Astrocyte (in vitro differentiated cells and primary cell): ENCODE measurements around the gene KCNK6. TPM values are rescaled to one million over a fixed set of nuclear protein-coding genes. Genes with fewer than 3 reads are reported as not detected.
A peak's percentile ranks its signal among the peaks of the same experiment; 100 is the strongest.

Experiments used
- DNase-seq: peaks from one replicate; pipeline ENCODE4 v3.0.0-alpha.2; 2010; ENCODE audit warnings: low read depth
- FAIRE-seq: peaks from 2 replicates; lab custom pipeline; 2011; peaks lifted over from hg19 to GRCh38; lab: Jason Lieb, UNC
- H2AFZ ChIP-seq: 2 replicates; pipeline ENCODE4 v1.6.0; 2012; ENCODE audit warnings: low read depth, low read length, inconsistent platforms
- H3K27ac ChIP-seq: 2 replicates; pipeline ENCODE4 v1.5.1; 2011; ENCODE audit warnings: low read depth, low read length, inconsistent platforms
- H3K27me3 ChIP-seq: 2 replicates; pipeline ENCODE4 v1.6.0; 2011; ENCODE audit warnings: low read length, inconsistent platforms; ENCODE audit not compliant: insufficient read depth
- H3K36me3 ChIP-seq: 2 replicates; pipeline ENCODE4 v1.5.1; 2011; ENCODE audit warnings: low read length, inconsistent platforms; ENCODE audit not compliant: insufficient read depth
- H3K4me1 ChIP-seq: 2 replicates; pipeline ENCODE4 v1.5.1; 2011; ENCODE audit warnings: low read length, inconsistent platforms; ENCODE audit not compliant: insufficient read depth
- H3K4me2 ChIP-seq: 2 replicates; pipeline ENCODE4 v1.6.0; 2012; ENCODE audit warnings: low read length, inconsistent platforms
- H3K4me3 ChIP-seq: 2 replicates; pipeline ENCODE4 v1.5.1; 2011; ENCODE audit warnings: low read depth, mild to moderate bottlenecking, low read length, inconsistent platforms; ENCODE audit not compliant: insufficient read depth
- H3K79me2 ChIP-seq: 2 replicates; pipeline ENCODE4 v1.6.0; 2012; ENCODE audit warnings: mild to moderate bottlenecking, low read length, inconsistent platforms; ENCODE audit not compliant: insufficient read depth
- H3K9ac ChIP-seq: 2 replicates; pipeline ENCODE4 v1.6.0; 2012; ENCODE audit warnings: mild to moderate bottlenecking, low read length, inconsistent platforms
- H3K9me3 ChIP-seq: 2 replicates; pipeline ENCODE4 v1.5.1; 2012; ENCODE audit warnings: low read depth, mild to moderate bottlenecking, low read length, inconsistent platforms; ENCODE audit not compliant: insufficient read depth
- H4K20me1 ChIP-seq: 2 replicates; pipeline ENCODE4 v1.6.0; 2012; ENCODE audit warnings: low read length, inconsistent platforms; ENCODE audit not compliant: insufficient read depth
- H3K27ac Mint-ChIP-seq: one replicate; pipeline ENCODE4 v1.8.0; 2021; ENCODE audit warnings: mild to moderate bottlenecking, mixed read lengths; ENCODE audit not compliant: unreplicated experiment
- H3K27me3 Mint-ChIP-seq: one replicate; pipeline ENCODE4 v1.8.0; 2021; ENCODE audit warnings: low read depth, mixed read lengths; ENCODE audit not compliant: unreplicated experiment
- H3K36me3 Mint-ChIP-seq: one replicate; pipeline ENCODE4 v1.8.0; 2021; ENCODE audit warnings: low read depth, mixed read lengths; ENCODE audit not compliant: unreplicated experiment
- H3K4me1 Mint-ChIP-seq: one replicate; pipeline ENCODE4 v1.8.0; 2021; ENCODE audit warnings: low read depth, mixed read lengths; ENCODE audit not compliant: unreplicated experiment
- H3K4me3 Mint-ChIP-seq: one replicate; pipeline ENCODE4 v1.8.0; 2021; ENCODE audit warnings: mild to moderate bottlenecking, moderate library complexity, mixed read lengths; ENCODE audit not compliant: unreplicated experiment
- H3K9me3 Mint-ChIP-seq: one replicate; pipeline ENCODE4 v1.8.0; 2021; ENCODE audit warnings: mild to moderate bottlenecking, mixed read lengths; ENCODE audit not compliant: unreplicated experiment
- CTCF ChIP-seq: IDR thresholded peaks from 2 replicates; pipeline ENCODE4 v1.5.1; 2011; ENCODE audit warnings: low read depth, mild to moderate bottlenecking, inconsistent platforms, low read length, moderate library complexity; ENCODE audit not compliant: insufficient read depth
- EZH2 ChIP-seq: IDR thresholded peaks from 2 replicates; pipeline ENCODE4 v1.6.1; 2012; ENCODE audit warnings: mild to moderate bottlenecking, low read length, inconsistent platforms; ENCODE audit not compliant: insufficient read depth
- total RNA-seq: library from RNA; stranded (reverse); gene quantifications from 2 replicates; pipeline ENCODE4 v1.2.1, GENCODE V29; 2021

Gene KCNK6
- total RNA-seq, 1 donor from 2014 or later, result 8.6 TPM

- FAIRE-seq, result peak; percentile 9
- H3K4me3 ChIP-seq, result no peak overlapping the region
- Mint-ChIP-seq H3K36me3 (peaks cover 2% of the 10 kb centered on the region), H3K4me3 (no peak overlapping the region), H3K27ac (no peak overlapping the region), H3K4me1 (peaks cover 14% of the 10 kb centered on the region), H3K27me3 (no peaks in the 10 kb centered on the region), H3K9me3 (no peaks in the 10 kb centered on the region)
- H3K79me2 ChIP-seq, result no peaks in the 10 kb centered on the region
- H3K36me3 ChIP-seq, result no peaks in the 10 kb centered on the region
- no peak overlapping the region for H3K9ac ChIP-seq
- no peaks in the 10 kb centered on the region for H3K9me3 ChIP-seq
- no peaks in the 10 kb centered on the region for H3K27me3 ChIP-seq
- no peak overlapping the region for H3K27ac ChIP-seq
- H3K4me1 ChIP-seq, result peaks cover 10% of the 10 kb centered on the region
- no peak overlapping the region for H2AFZ ChIP-seq
- TF ChIP-seq EZH2, result no peak
- no peak for TF ChIP-seq CTCF
- H4K20me1 ChIP-seq, result no peaks in the 10 kb centered on the region
- DNase-seq, result no peak
- H3K4me2 ChIP-seq, result peak overlapping the region; percentile 37
Observed at GRCh38 chr19:38277549-38277948, 42.1 kb upstream of the KCNK6 start.

GRCh38 chr19:38277969-38278680, 41.5 kb upstream of the KCNK6 start:
- Histone ChIP-seq H3K4me2 (peak overlapping the region; percentile 37), H3K79me2 (no peaks in the 10 kb centered on the region), H3K4me1 (peaks cover 10% of the 10 kb centered on the region), H4K20me1 (no peaks in the 10 kb centered on the region), H3K27me3 (no peaks in the 10 kb centered on the region), H3K9ac (no peak overlapping the region), H3K9me3 (no peaks in the 10 kb centered on the region), H3K4me3 (no peak overlapping the region), H3K36me3 (no peaks in the 10 kb centered on the region), H2AFZ (no peak overlapping the region), H3K27ac (peak overlapping the region; percentile 12)
- TF ChIP-seq CTCF (no peak), EZH2 (no peak)
- H3K27me3 Mint-ChIP-seq, result no peaks in the 10 kb centered on the region
- FAIRE-seq (no peak), DNase-seq (peak; percentile 48)
- peaks cover 14% of the 10 kb centered on the region for H3K4me1 Mint-ChIP-seq
- H3K9me3 Mint-ChIP-seq, result no peaks in the 10 kb centered on the region
- H3K27ac Mint-ChIP-seq, result peak overlapping the region; percentile 58
- H3K4me3 Mint-ChIP-seq, result peak overlapping the region; percentile 50
- peaks cover 3% of the 10 kb centered on the region for H3K36me3 Mint-ChIP-seq

- H3K4me2 ChIP-seq, result no peak overlapping the region
- FAIRE-seq, result no peak
Observed at GRCh38 chr19:38278751-38279150, 40.9 kb upstream of the KCNK6 start.

More at GRCh38 chr19:38278751-38279150, 40.9 kb upstream of the KCNK6 start:
- no peak overlapping the region for H3K9ac ChIP-seq
- H3K36me3 ChIP-seq, result no peaks in the 10 kb centered on the region
- no peaks in the 10 kb centered on the region for H4K20me1 ChIP-seq
- H3K9me3 Mint-ChIP-seq, result no peaks in the 10 kb centered on the region
- no peaks in the 10 kb centered on the region for H3K79me2 ChIP-seq
- no peak for DNase-seq
- H3K27me3 ChIP-seq, result no peaks in the 10 kb centered on the region
- no peak overlapping the region for H3K4me3 Mint-ChIP-seq
- peaks cover 3% of the 10 kb centered on the region for H3K36me3 Mint-ChIP-seq
- H3K27me3 Mint-ChIP-seq, result no peaks in the 10 kb centered on the region
- no peaks in the 10 kb centered on the region for H3K9me3 ChIP-seq
- H3K4me1 ChIP-seq, result peaks cover 10% of the 10 kb centered on the region
- H3K4me1 Mint-ChIP-seq, result peaks cover 14% of the 10 kb centered on the region
- TF ChIP-seq EZH2, result no peak
- H3K27ac Mint-ChIP-seq, result peak overlapping the region; percentile 58
- no peak overlapping the region for H2AFZ ChIP-seq
- no peak overlapping the region for H3K27ac ChIP-seq
- no peak overlapping the region for H3K4me3 ChIP-seq
